ENCODE data around the gene PACRG.

DNA sequence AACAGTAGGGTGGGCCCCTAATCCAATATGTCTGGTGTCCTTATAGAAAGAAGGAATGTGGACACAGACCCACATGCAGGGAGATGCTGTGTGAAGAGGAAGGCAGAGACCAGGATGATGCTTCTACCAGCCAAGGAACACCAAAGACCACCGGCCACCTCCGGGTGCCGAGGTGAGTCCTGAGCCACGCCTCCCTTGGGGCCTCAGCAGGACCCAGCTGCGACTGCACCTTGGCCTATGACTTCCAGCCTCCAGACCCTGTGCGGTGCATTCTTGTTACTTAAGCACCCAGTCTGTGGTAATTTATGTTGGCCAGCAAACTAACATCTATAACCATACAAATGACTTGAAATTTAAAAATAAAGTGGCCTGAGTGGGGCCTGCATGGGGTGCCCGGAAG lies 607.3 kb downstream of the PACRG start:
- TF ChIP-seq YY1 (IDR thresholded peaks at IDR 0.05; ENCODE audit: insufficient read depth, insufficient read length), result no peak
- TF ChIP-seq ZNF274 (IDR thresholded peaks at IDR 0.05; ENCODE audit: low read depth, low read length), result no peak
- no peak for TF ChIP-seq SUZ12 (IDR thresholded peaks at IDR 0.05; ENCODE audit: extremely low read depth, insufficient read depth, insufficient read length)

Measured in NT2/D1 (cell line).